GM03348 (cell line): ENCODE data around the gene SLC35E1.
"Not testable (repeated sequence)": the region's sequence is repeated elsewhere in the genome, so short reads cannot be mapped to it uniquely, and the experiment has no call there.

Source experiments
- DNase-seq: peaks from one replicate; pipeline ENCODE4 v3.0.0; 2012; ENCODE audit warnings: low spot score

Gene SLC35E1

GRCh38 chr19:16522559-16523377 is 49.4 kb downstream of the SLC35E1 start:
- DNase-seq: no peak

- no peak for DNase-seq
Observed at GRCh38 chr19:16521715-16522289, 50.4 kb downstream of the SLC35E1 start.

- no peak for DNase-seq
Observed at GRCh38 chr19:16520986-16521624, 51.1 kb downstream of the SLC35E1 start.

- no peak for DNase-seq
Observed at GRCh38 chr19:16520074-16520973, 51.9 kb downstream of the SLC35E1 start.

GRCh38 chr19:16519230-16519687 is 53.0 kb downstream of the SLC35E1 start:
- no peak for DNase-seq

GRCh38 chr19:16518483-16519229 is 53.6 kb downstream of the SLC35E1 start:
- no peak for DNase-seq

- DNase-seq: no peak
Observed at GRCh38 chr19:16518061-16518460, 54.2 kb downstream of the SLC35E1 start.

GRCh38 chr19:16516923-16517610 is 55.1 kb downstream of the SLC35E1 start:
- DNase-seq: no peak

GRCh38 chr19:16516381-16516780 is 55.8 kb downstream of the SLC35E1 start:
- no peak for DNase-seq

GRCh38 chr19:16514383-16515019 is 57.7 kb downstream of the SLC35E1 start:
- DNase-seq: no peak

GRCh38 chr19:16512611-16513010 is 59.6 kb downstream of the SLC35E1 start:
- DNase-seq: not testable (repeated sequence)

- no peak for DNase-seq
Observed at GRCh38 chr19:16509141-16510061, 62.8 kb downstream of the SLC35E1 start.

GRCh38 chr19:16508546-16508945 is 63.7 kb downstream of the SLC35E1 start:
- DNase-seq: no peak

GRCh38 chr19:16506961-16507360 is 65.3 kb downstream of the SLC35E1 start:
- no peak for DNase-seq

GRCh38 chr19:16506161-16506560 is 66.1 kb downstream of the SLC35E1 start:
- not testable (repeated sequence) for DNase-seq

- no peak for DNase-seq
Observed at GRCh38 chr19:16504271-16504670, 67.9 kb downstream of the SLC35E1 start.
